ENCODE data around the gene B3GLCT.

- no peak for TF ChIP-seq CTCF (IDR thresholded peaks at IDR 0.05; ENCODE audit: poor library complexity)
- no peak for TF ChIP-seq EZH2 (IDR thresholded peaks at IDR 0.05; ENCODE audit: borderline replicate concordance)
- TF ChIP-seq EZH2phosphoT487 (IDR thresholded peaks at IDR 0.05; ENCODE audit: low read depth, severe bottlenecking, unreplicated experiment), result no peak
These were observed 110.6 kb downstream of the B3GLCT start for GRCh38 chr13:31310356-31310755.

Measured in hepatocyte (in vitro differentiated cells).